Endodermal cell (in vitro differentiated cells): Measurements from ENCODE around the gene CPLANE2. TPM values are rescaled to one million over a fixed set of nuclear protein-coding genes. Genes with fewer than 3 reads are reported as not detected.
"Not testable (repeated sequence)": the region's sequence is repeated elsewhere in the genome, so short reads cannot be mapped to it uniquely, and the experiment has no call there.

Experiments used
- DNase-seq: peaks from one replicate; pipeline ENCODE4 v3.0.0-alpha.2; 2017
- H3K27ac ChIP-seq: 2 replicates; pipeline ENCODE4 v1.5.1; 2013; ENCODE audit warnings: mild to moderate bottlenecking, low read depth, low read length, moderate library complexity
- H3K27me3 ChIP-seq: 2 replicates; pipeline ENCODE4 v1.6.1; 2013; ENCODE audit warnings: mild to moderate bottlenecking, low read length, moderate library complexity; ENCODE audit not compliant: insufficient read depth, control insufficient read depth, poor library complexity, severe bottlenecking
- H3K36me3 ChIP-seq: 2 replicates; pipeline ENCODE4 v1.7.0; 2013; ENCODE audit warnings: mild to moderate bottlenecking, low read length, moderate library complexity; ENCODE audit not compliant: control insufficient read depth, insufficient read depth
- H3K4me1 ChIP-seq: one replicate; pipeline ENCODE4 v1.7.0; 2013; ENCODE audit warnings: low read length; ENCODE audit not compliant: control insufficient read depth, insufficient read depth
- H3K4me3 ChIP-seq: 2 replicates; pipeline ENCODE4 v1.5.1; 2013; ENCODE audit warnings: mild to moderate bottlenecking, low read length, moderate library complexity
- H3K9ac ChIP-seq: 2 replicates; pipeline ENCODE4 v1.6.1; 2013; ENCODE audit warnings: mild to moderate bottlenecking, low read length, moderate library complexity; ENCODE audit not compliant: poor library complexity, severe bottlenecking; ENCODE audit errors: extremely low read depth
- H3K9me3 ChIP-seq: 2 replicates; pipeline ENCODE4 v1.6.1; 2013; ENCODE audit warnings: mild to moderate bottlenecking, low read length, moderate library complexity; ENCODE audit not compliant: control insufficient read depth
- H3K27ac Mint-ChIP-seq: 2 replicates; pipeline ENCODE4 v1.8.0; 2020; ENCODE audit warnings: mixed read lengths
- H3K27me3 Mint-ChIP-seq: 2 replicates; pipeline ENCODE4 v1.8.0; 2021; ENCODE audit warnings: mild to moderate bottlenecking, mixed read lengths; ENCODE audit not compliant: insufficient read depth
- H3K36me3 Mint-ChIP-seq: 2 replicates; pipeline ENCODE4 v1.8.0; 2020; ENCODE audit warnings: low read depth, mixed read lengths
- H3K4me1 Mint-ChIP-seq: 2 replicates; pipeline ENCODE4 v1.8.0; 2020; ENCODE audit warnings: mixed read lengths
- H3K4me3 Mint-ChIP-seq: 2 replicates; pipeline ENCODE4 v1.8.0; 2020; ENCODE audit warnings: mild to moderate bottlenecking, moderate library complexity, mixed read lengths
- H3K9me3 Mint-ChIP-seq: 2 replicates; pipeline ENCODE4 v1.8.0; 2020; ENCODE audit warnings: mild to moderate bottlenecking, mixed read lengths
- WGBS, 2 experiments: methylation state at CpG; one replicate each; pipeline versions ENCODE4 v1.1.5 to v1.1.7; 2013; ENCODE audit warnings: missing lambda C conversion rate in 2 of 2, mixed read lengths in 1 of 2; ENCODE audit not compliant: insufficient coverage in 1 of 2, insufficient read length in 1 of 2; 5-methylcytosine and 5-hydroxymethylcytosine counted together
- total RNA-seq, 2 donors: library from RNA; stranded (reverse); fragmentation: NEBNext Ultra II Directional in 1 of 2; extraction: Animal tissue kit (Norgen Biotek cat#: 25700) in 1 of 2; gene quantifications; 2 replicates in 1 of 2; 3 replicates in 1 of 2; pipeline ENCODE4 v1.2.1, GENCODE V29; 2021
- TF ChIP-seq, protein P1 (sequence below): fragments of 200-600 bp; sonication (generic); conservative IDR thresholded peaks from 2 replicates; pipeline ENCODE4 v1.5.0; 2021; ENCODE audit warnings: antibody characterized with exemption, mild to moderate bottlenecking

Gene CPLANE2
- total RNA-seq, 2 donors from 2014 or later: 9.6 to 10.3 TPM

DNA sequence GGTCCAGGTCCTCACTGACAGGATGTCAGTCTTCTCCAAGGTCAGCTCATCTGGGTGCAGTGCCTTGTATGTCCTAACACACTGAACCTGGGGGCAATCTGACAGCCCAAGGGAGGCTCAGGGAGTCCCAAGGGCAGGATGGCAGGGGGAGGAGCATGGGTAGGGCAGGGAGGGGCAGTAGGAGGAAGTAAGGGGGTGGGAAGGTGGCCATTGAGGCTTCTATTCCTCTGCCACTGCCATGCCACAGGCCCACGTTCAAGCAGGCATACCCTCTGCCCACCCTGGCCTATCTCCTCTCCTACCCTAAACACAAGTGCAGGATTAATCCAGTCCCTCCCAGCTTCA lies 37.9 kb downstream of the CPLANE2 start:
- no peak overlapping the region for H3K27ac Mint-ChIP-seq
- H3K4me3 Mint-ChIP-seq: no peak overlapping the region
- Histone ChIP-seq H3K4me3 (no peak overlapping the region), H3K27ac (no peak overlapping the region), H3K9ac (no peak overlapping the region), H3K4me1 (no peaks in the 10 kb centered on the region), H3K9me3 (no peaks in the 10 kb centered on the region), H3K36me3 (no peaks in the 10 kb centered on the region), H3K27me3 (no peaks in the 10 kb centered on the region)
- no peak for DNase-seq
- H3K36me3 Mint-ChIP-seq: peaks cover 3% of the 10 kb centered on the region
- TF ChIP-seq, protein P1, sequence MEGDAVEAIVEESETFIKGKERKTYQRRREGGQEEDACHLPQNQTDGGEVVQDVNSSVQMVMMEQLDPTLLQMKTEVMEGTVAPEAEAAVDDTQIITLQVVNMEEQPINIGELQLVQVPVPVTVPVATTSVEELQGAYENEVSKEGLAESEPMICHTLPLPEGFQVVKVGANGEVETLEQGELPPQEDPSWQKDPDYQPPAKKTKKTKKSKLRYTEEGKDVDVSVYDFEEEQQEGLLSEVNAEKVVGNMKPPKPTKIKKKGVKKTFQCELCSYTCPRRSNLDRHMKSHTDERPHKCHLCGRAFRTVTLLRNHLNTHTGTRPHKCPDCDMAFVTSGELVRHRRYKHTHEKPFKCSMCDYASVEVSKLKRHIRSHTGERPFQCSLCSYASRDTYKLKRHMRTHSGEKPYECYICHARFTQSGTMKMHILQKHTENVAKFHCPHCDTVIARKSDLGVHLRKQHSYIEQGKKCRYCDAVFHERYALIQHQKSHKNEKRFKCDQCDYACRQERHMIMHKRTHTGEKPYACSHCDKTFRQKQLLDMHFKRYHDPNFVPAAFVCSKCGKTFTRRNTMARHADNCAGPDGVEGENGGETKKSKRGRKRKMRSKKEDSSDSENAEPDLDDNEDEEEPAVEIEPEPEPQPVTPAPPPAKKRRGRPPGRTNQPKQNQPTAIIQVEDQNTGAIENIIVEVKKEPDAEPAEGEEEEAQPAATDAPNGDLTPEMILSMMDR: no peak
- no peaks in the 10 kb centered on the region for H3K9me3 Mint-ChIP-seq
- 86% methylated on average over 1 of the region's 1 CpG; no CpG with 5 or more reads in 1 of the 2 experiments for WGBS, 2 experiments
- H3K27me3 Mint-ChIP-seq: no peaks in the 10 kb centered on the region
- no peaks in the 10 kb centered on the region for H3K4me1 Mint-ChIP-seq

GRCh38 chr1:16198444-16199156 lies 38.4 kb downstream of the CPLANE2 start:
- H3K4me1 ChIP-seq: no peaks in the 10 kb centered on the region
- 91 to 95% methylated on average over 8 of the region's 8 CpGs for WGBS, 2 experiments

GRCh38 chr1:16196874-16197273 lies 40.1 kb downstream of the CPLANE2 start:
- WGBS, 2 experiments: 87 to 88% methylated on average over 3 of the region's 3 CpGs
- DNase-seq: no peak
- Mint-ChIP-seq H3K9me3 (no peaks in the 10 kb centered on the region), H3K36me3 (peaks cover 3% of the 10 kb centered on the region), H3K27ac (no peak overlapping the region), H3K4me1 (no peaks in the 10 kb centered on the region), H3K27me3 (no peaks in the 10 kb centered on the region), H3K4me3 (no peak overlapping the region)
- TF ChIP-seq, protein P1: no peak
- Histone ChIP-seq H3K9ac (no peak overlapping the region), H3K4me1 (no peaks in the 10 kb centered on the region), H3K27me3 (no peaks in the 10 kb centered on the region), H3K9me3 (no peaks in the 10 kb centered on the region), H3K27ac (no peak overlapping the region), H3K36me3 (no peaks in the 10 kb centered on the region), H3K4me3 (no peak overlapping the region)

More at GRCh38 chr1:16198444-16199156, 38.4 kb downstream of the CPLANE2 start:
- Histone ChIP-seq H3K36me3 (no peaks in the 10 kb centered on the region), H3K4me3 (no peak overlapping the region), H3K27me3 (no peaks in the 10 kb centered on the region), H3K27ac (no peak overlapping the region), H3K9me3 (no peaks in the 10 kb centered on the region), H3K9ac (no peak overlapping the region)
- Mint-ChIP-seq H3K27me3 (no peaks in the 10 kb centered on the region), H3K9me3 (no peaks in the 10 kb centered on the region), H3K4me3 (no peak overlapping the region), H3K36me3 (peaks cover 3% of the 10 kb centered on the region), H3K4me1 (no peaks in the 10 kb centered on the region), H3K27ac (no peak overlapping the region)
- TF ChIP-seq, protein P1: no peak
- no peak for DNase-seq

GRCh38 chr1:16196139-16196538 lies 40.8 kb downstream of the CPLANE2 start:
- DNase-seq, H3K27me3 ChIP-seq, H3K36me3 Mint-ChIP-seq, H3K27me3 Mint-ChIP-seq, H3K27ac Mint-ChIP-seq, H3K9ac ChIP-seq, H3K4me1 Mint-ChIP-seq, H3K4me1 ChIP-seq, H3K36me3 ChIP-seq, H3K4me3 Mint-ChIP-seq, H3K9me3 Mint-ChIP-seq, H3K4me3 ChIP-seq, H3K9me3 ChIP-seq, H3K27ac ChIP-seq: not testable (repeated sequence)
- WGBS, 2 experiments: 91 to 93% methylated on average over 4 of the region's 4 CpGs
